Brain microvascular endothelial cell (primary cell): Measurements from ENCODE around the gene TCF12.

Source experiments
- DNase-seq: peaks from one replicate; pipeline ENCODE4 v3.0.0-alpha.2; 2020
- H3K27ac ChIP-seq: fragments of 250-450 bp; sonication (Bioruptor Pico); 2 replicates; pipeline ENCODE4 v1.5.1; 2020; ENCODE audit warnings: mild to moderate bottlenecking, moderate library complexity
- H3K27me3 ChIP-seq: fragments of 250-450 bp; sonication (Bioruptor Pico); replicated peaks from 2 replicates; pipeline ENCODE4 v1.5.1; 2020; ENCODE audit warnings: mild to moderate bottlenecking
- H3K36me3 ChIP-seq: fragments of 250-450 bp; sonication (Bioruptor Pico); replicated peaks from 2 replicates; pipeline ENCODE4 v1.5.1; 2020; ENCODE audit warnings: mild to moderate bottlenecking
- H3K4me3 ChIP-seq: 2 replicates; pipeline ENCODE4 v1.5.1; 2011; ENCODE audit warnings: low read depth, mild to moderate bottlenecking, control low read depth, low read length, moderate library complexity
- CTCF ChIP-seq: IDR thresholded peaks from 2 replicates; pipeline ENCODE4 v1.5.1; 2011; ENCODE audit warnings: low read depth, mild to moderate bottlenecking, moderate library complexity, low read length, control low read depth, inconsistent platforms; ENCODE audit errors: missing control alignments
- in situ Hi-C: cut with HindIII; loops from 2 replicates; pipeline ENCODE4 v1.10.0; 2017; ENCODE audit warnings: low sequenced_read_pairs, low pct_ligation_motif_present

TCF12 gene

GRCh38 chr15:57296473-57297162 is 378.2 kb downstream of the TCF12 start:
- Histone ChIP-seq H3K4me3 (no peak overlapping the region), H3K27me3 (no peaks in the 10 kb centered on the region), H3K36me3 (no peaks in the 10 kb centered on the region), H3K27ac (no peak overlapping the region)
- no peak for TF ChIP-seq CTCF
- in situ Hi-C loops, result no loop called here
- DNase-seq, result no peak

GRCh38 chr15:57297163-57297593 is 378.7 kb downstream of the TCF12 start:
- H3K4me3 ChIP-seq, result no peak overlapping the region
- no peaks in the 10 kb centered on the region for H3K27me3 ChIP-seq
- no peak for DNase-seq
- TF ChIP-seq CTCF, result no peak
- no peak overlapping the region for H3K27ac ChIP-seq
- H3K36me3 ChIP-seq, result no peaks in the 10 kb centered on the region
- in situ Hi-C loops, result no loop called here

GRCh38 chr15:57297630-57298029 is 379.2 kb downstream of the TCF12 start:
- H3K27me3 ChIP-seq, result no peaks in the 10 kb centered on the region
- H3K4me3 ChIP-seq, result no peak overlapping the region
- H3K27ac ChIP-seq, result no peak overlapping the region
- in situ Hi-C loops, result no loop called here
- DNase-seq, result no peak
- no peaks in the 10 kb centered on the region for H3K36me3 ChIP-seq
- TF ChIP-seq CTCF, result no peak

- TF ChIP-seq CTCF, result no peak
- in situ Hi-C loops, result no loop called here
- Histone ChIP-seq H3K4me3 (no peak overlapping the region), H3K36me3 (no peaks in the 10 kb centered on the region), H3K27me3 (no peaks in the 10 kb centered on the region), H3K27ac (no peak overlapping the region)
- DNase-seq, result no peak
Observed at GRCh38 chr15:57298204-57298603, 379.8 kb downstream of the TCF12 start.

- H3K36me3 ChIP-seq, result no peaks in the 10 kb centered on the region
- H3K27me3 ChIP-seq, result no peaks in the 10 kb centered on the region
- DNase-seq, result no peak
- TF ChIP-seq CTCF, result no peak
- no peak overlapping the region for H3K27ac ChIP-seq
- in situ Hi-C loops, result no loop called here
- H3K4me3 ChIP-seq, result no peak overlapping the region
Observed at GRCh38 chr15:57298843-57299550, 380.6 kb downstream of the TCF12 start.
